ENCODE measurements around the gene IRF5.
A peak's percentile ranks its signal among the peaks of the same experiment; 100 is the strongest.

Gene IRF5

GRCh38 chr7:128959296-128959695 lies 21.6 kb downstream of the IRF5 start:
- Histone ChIP-seq H3K27me3 (no peaks in the 10 kb centered on the region), H3K4me2 (no peak overlapping the region), H3K9ac (no peak overlapping the region), H3K27ac (no peak overlapping the region), H4K20me1 (no peaks in the 10 kb centered on the region; the same call in 1 of the 2 replicates), H3K36me3 (peaks cover 96% of the 10 kb centered on the region), H3K4me1 (peaks cover 14% of the 10 kb centered on the region; the same call in 1 of the 2 replicates), H3K4me3 (no peak overlapping the region), H3K9me3 (no peaks in the 10 kb centered on the region)
- TF ChIP-seq Cebpa-rat (IDR thresholded peaks at IDR 0.05): no peak

- H3K27me3 ChIP-seq: no peaks in the 10 kb centered on the region
- no peaks in the 10 kb centered on the region; the same call in 1 of the 2 replicates for H4K20me1 ChIP-seq
- H3K4me3 ChIP-seq: no peak overlapping the region
- H3K9ac ChIP-seq: no peak overlapping the region
- H3K4me1 ChIP-seq: peaks cover 14% of the 10 kb centered on the region; the same call in 1 of the 2 replicates
- H3K27ac ChIP-seq: no peak overlapping the region
- peaks cover 94% of the 10 kb centered on the region for H3K36me3 ChIP-seq
- TF ChIP-seq Cebpa-rat (IDR thresholded peaks at IDR 0.05): no peak
- H3K4me2 ChIP-seq: no peak overlapping the region
- H3K9me3 ChIP-seq: no peaks in the 10 kb centered on the region
These were observed 23.4 kb downstream of the IRF5 start for GRCh38 chr7:128961030-128961659.

- no peak overlapping the region for H3K4me3 ChIP-seq
- no peaks in the 10 kb centered on the region for H3K27me3 ChIP-seq
- H3K4me2 ChIP-seq: peak overlapping the region; percentile 43; the same call in 1 of the 2 replicates
- no peak for TF ChIP-seq Cebpa-rat (IDR thresholded peaks at IDR 0.05)
- no peaks in the 10 kb centered on the region for H3K9me3 ChIP-seq
- no peak overlapping the region for H3K27ac ChIP-seq
- no peak overlapping the region for H3K9ac ChIP-seq
- H4K20me1 ChIP-seq: no peaks in the 10 kb centered on the region; the same call in 1 of the 2 replicates
- H3K4me1 ChIP-seq: peaks cover 14% of the 10 kb centered on the region; the same call in 1 of the 2 replicates
- H3K36me3 ChIP-seq: peaks cover 91% of the 10 kb centered on the region
These were observed 25.2 kb downstream of the IRF5 start for GRCh38 chr7:128962899-128963298.

- no peak for TF ChIP-seq Cebpa-rat (IDR thresholded peaks at IDR 0.05)
- H3K36me3 ChIP-seq: peaks cover 91% of the 10 kb centered on the region
- H3K4me1 ChIP-seq: peaks cover 14% of the 10 kb centered on the region; the same call in 1 of the 2 replicates
- H3K4me2 ChIP-seq: peak overlapping the region; percentile 43; the same call in 1 of the 2 replicates
- H3K9ac ChIP-seq: no peak overlapping the region
- no peaks in the 10 kb centered on the region for H3K27me3 ChIP-seq
- no peaks in the 10 kb centered on the region for H3K9me3 ChIP-seq
- H4K20me1 ChIP-seq: no peaks in the 10 kb centered on the region; the same call in 1 of the 2 replicates
- H3K4me3 ChIP-seq: no peak overlapping the region
- no peak overlapping the region for H3K27ac ChIP-seq
These were observed 25.6 kb downstream of the IRF5 start for GRCh38 chr7:128963327-128963757.

- no peak overlapping the region for H3K4me3 ChIP-seq
- no peak for TF ChIP-seq Cebpa-rat (IDR thresholded peaks at IDR 0.05)
- no peak overlapping the region for H3K9ac ChIP-seq
- peaks cover 5% of the 10 kb centered on the region; the same call in 1 of the 2 replicates for H3K4me1 ChIP-seq
- no peaks in the 10 kb centered on the region for H3K9me3 ChIP-seq
- H3K27ac ChIP-seq: no peak overlapping the region
- no peaks in the 10 kb centered on the region for H4K20me1 ChIP-seq
- no peak overlapping the region for H3K4me2 ChIP-seq
- H3K27me3 ChIP-seq: no peaks in the 10 kb centered on the region
- peaks cover 92% of the 10 kb centered on the region for H3K36me3 ChIP-seq
These were observed 30.9 kb downstream of the IRF5 start for GRCh38 chr7:128968624-128969023.

GRCh38 chr7:128974241-128974934 lies 36.7 kb downstream of the IRF5 start:
- H3K9ac ChIP-seq: no peak overlapping the region
- TF ChIP-seq Cebpa-rat (IDR thresholded peaks at IDR 0.05): no peak
- H4K20me1 ChIP-seq: no peaks in the 10 kb centered on the region
- no peak overlapping the region for H3K4me3 ChIP-seq
- H3K4me2 ChIP-seq: no peak overlapping the region
- no peak overlapping the region for H3K27ac ChIP-seq
- H3K9me3 ChIP-seq: no peaks in the 10 kb centered on the region
- peaks cover 99% of the 10 kb centered on the region for H3K36me3 ChIP-seq
- H3K4me1 ChIP-seq: no peaks in the 10 kb centered on the region
- no peaks in the 10 kb centered on the region for H3K27me3 ChIP-seq

- no peak overlapping the region for H3K4me2 ChIP-seq
- no peak overlapping the region for H3K27ac ChIP-seq
- H3K4me3 ChIP-seq: no peak overlapping the region
- no peaks in the 10 kb centered on the region for H3K4me1 ChIP-seq
- H3K27me3 ChIP-seq: no peaks in the 10 kb centered on the region
- no peaks in the 10 kb centered on the region for H4K20me1 ChIP-seq
- TF ChIP-seq Cebpa-rat (IDR thresholded peaks at IDR 0.05): no peak
- no peaks in the 10 kb centered on the region for H3K9me3 ChIP-seq
- peaks cover 96% of the 10 kb centered on the region for H3K36me3 ChIP-seq
- H3K9ac ChIP-seq: no peak overlapping the region
These were observed 44.4 kb downstream of the IRF5 start for GRCh38 chr7:128982105-128982504.

- Histone ChIP-seq H3K9me3 (no peaks in the 10 kb centered on the region), H3K9ac (no peak overlapping the region), H3K27me3 (no peaks in the 10 kb centered on the region), H3K36me3 (peaks cover 92% of the 10 kb centered on the region), H3K4me3 (no peak overlapping the region), H3K27ac (no peak overlapping the region), H3K4me2 (no peak overlapping the region), H4K20me1 (no peaks in the 10 kb centered on the region), H3K4me1 (no peaks in the 10 kb centered on the region)
- no peak for TF ChIP-seq Cebpa-rat (IDR thresholded peaks at IDR 0.05)
These were observed 47.9 kb downstream of the IRF5 start for GRCh38 chr7:128985660-128986059.

GRCh38 chr7:128986609-128987008 lies 48.9 kb downstream of the IRF5 start:
- TF ChIP-seq Cebpa-rat (IDR thresholded peaks at IDR 0.05): no peak
- Histone ChIP-seq H3K27ac (no peak overlapping the region), H3K4me1 (no peaks in the 10 kb centered on the region), H3K36me3 (peaks cover 91% of the 10 kb centered on the region), H3K9me3 (no peaks in the 10 kb centered on the region), H3K9ac (no peak overlapping the region), H3K4me2 (no peak overlapping the region), H3K4me3 (no peak overlapping the region), H4K20me1 (no peaks in the 10 kb centered on the region), H3K27me3 (no peaks in the 10 kb centered on the region)

- H3K4me1 ChIP-seq: no peaks in the 10 kb centered on the region
- H3K4me3 ChIP-seq: no peak overlapping the region
- no peaks in the 10 kb centered on the region for H3K9me3 ChIP-seq
- no peak for TF ChIP-seq Cebpa-rat (IDR thresholded peaks at IDR 0.05)
- no peak overlapping the region for H3K27ac ChIP-seq
- H4K20me1 ChIP-seq: no peaks in the 10 kb centered on the region
- no peak overlapping the region for H3K9ac ChIP-seq
- no peak overlapping the region for H3K4me2 ChIP-seq
- no peaks in the 10 kb centered on the region for H3K27me3 ChIP-seq
- peaks cover 94% of the 10 kb centered on the region for H3K36me3 ChIP-seq
These were observed 50.6 kb downstream of the IRF5 start for GRCh38 chr7:128988372-128988771.
